ENCODE data around the gene PLGLB2.
"Not testable (repeated sequence)": the region's sequence is repeated elsewhere in the genome, so short reads cannot be mapped to it uniquely, and the experiment has no call there.

The PLGLB2 gene

GRCh38 chr2:87748524-87748923, 637 bp downstream of the PLGLB2 start:
- not testable (repeated sequence) for H3K27me3 ChIP-seq (ENCODE audit: control insufficient read depth in 1 of 2, insufficient read depth in 1 of 2, low read length in 2 of 2); H3K23ac ChIP-seq (ENCODE audit: low read length in 2 of 2); H3K27ac ChIP-seq (ENCODE audit: low read length, poor library complexity, severe bottlenecking); H3K14ac ChIP-seq (ENCODE audit: low read length in 2 of 2); H4K8ac ChIP-seq (ENCODE audit: low read length); DNase-seq; H2BK120ac ChIP-seq (ENCODE audit: low read depth, low read length); H3K9me3 ChIP-seq (ENCODE audit: control insufficient read depth, low read length); H4K91ac ChIP-seq (ENCODE audit: low read length); H3K9ac ChIP-seq (ENCODE audit: low read length); H3K4ac ChIP-seq (ENCODE audit: low read depth in 1 of 2, low read length in 2 of 2); H3K4me3 ChIP-seq (ENCODE audit: insufficient read depth in 1 of 2, low read depth in 1 of 2, low read length in 2 of 2); H2BK15ac ChIP-seq (ENCODE audit: low read depth, poor library complexity, severe bottlenecking); H3K36me3 ChIP-seq (ENCODE audit: control insufficient read depth in 1 of 2, insufficient read depth in 2 of 2, low read depth in 1 of 2, low read length in 2 of 2); H2AFZ ChIP-seq (ENCODE audit: low read depth, low read length); H2AK5ac ChIP-seq (ENCODE audit: low read length, severe bottlenecking); H3K79me1 ChIP-seq (replicated peaks; ENCODE audit: low read length, poor library complexity, severe bottlenecking); H2BK5ac ChIP-seq (ENCODE audit: low read depth, low read length, poor library complexity, severe bottlenecking); H2BK12ac ChIP-seq (ENCODE audit: low read length in 2 of 2); H3K18ac ChIP-seq (ENCODE audit: low read depth in 1 of 2, low read length in 2 of 2); H3K4me1 ChIP-seq (ENCODE audit: control insufficient read depth, insufficient read depth, low read depth, low read length); H3K4me2 ChIP-seq (ENCODE audit: low read length, poor library complexity, severe bottlenecking)
- no CpG with 5 or more reads among the region's 8 CpGs for WGBS

- not testable (repeated sequence) for H2BK12ac ChIP-seq (ENCODE audit: low read length in 2 of 2); H3K79me1 ChIP-seq (replicated peaks; ENCODE audit: low read length, poor library complexity, severe bottlenecking); H3K27me3 ChIP-seq (ENCODE audit: control insufficient read depth in 1 of 2, insufficient read depth in 1 of 2, low read length in 2 of 2); H3K4ac ChIP-seq (ENCODE audit: low read depth in 1 of 2, low read length in 2 of 2); H3K4me3 ChIP-seq (ENCODE audit: insufficient read depth in 1 of 2, low read depth in 1 of 2, low read length in 2 of 2); H3K9me3 ChIP-seq (ENCODE audit: control insufficient read depth, low read length); H4K8ac ChIP-seq (ENCODE audit: low read length); H2AK5ac ChIP-seq (ENCODE audit: low read length, severe bottlenecking); H3K14ac ChIP-seq (ENCODE audit: low read length in 2 of 2); H3K4me2 ChIP-seq (ENCODE audit: low read length, poor library complexity, severe bottlenecking); H2BK5ac ChIP-seq (ENCODE audit: low read depth, low read length, poor library complexity, severe bottlenecking); H3K18ac ChIP-seq (ENCODE audit: low read depth in 1 of 2, low read length in 2 of 2); H2BK120ac ChIP-seq (ENCODE audit: low read depth, low read length); H3K4me1 ChIP-seq (ENCODE audit: control insufficient read depth, insufficient read depth, low read depth, low read length); H3K9ac ChIP-seq (ENCODE audit: low read length); H2AFZ ChIP-seq (ENCODE audit: low read depth, low read length); DNase-seq; H3K36me3 ChIP-seq (ENCODE audit: control insufficient read depth in 1 of 2, insufficient read depth in 2 of 2, low read depth in 1 of 2, low read length in 2 of 2); H3K27ac ChIP-seq (ENCODE audit: low read length, poor library complexity, severe bottlenecking); H3K23ac ChIP-seq (ENCODE audit: low read length in 2 of 2); H4K91ac ChIP-seq (ENCODE audit: low read length); H2BK15ac ChIP-seq (ENCODE audit: low read depth, poor library complexity, severe bottlenecking)
- no CpG with 5 or more reads among the region's 11 CpGs for WGBS
Measured at GRCh38 chr2:87750560-87750959, 2.7 kb downstream of the PLGLB2 start.

GRCh38 chr2:87754759-87755158, 6.9 kb downstream of the PLGLB2 start:
- not testable (repeated sequence) for H3K4ac ChIP-seq (ENCODE audit: low read depth in 1 of 2, low read length in 2 of 2); H3K36me3 ChIP-seq (ENCODE audit: control insufficient read depth in 1 of 2, insufficient read depth in 2 of 2, low read depth in 1 of 2, low read length in 2 of 2); H3K4me1 ChIP-seq (ENCODE audit: control insufficient read depth, insufficient read depth, low read depth, low read length); H3K18ac ChIP-seq (ENCODE audit: low read depth in 1 of 2, low read length in 2 of 2); H3K23ac ChIP-seq (ENCODE audit: low read length in 2 of 2); H2BK5ac ChIP-seq (ENCODE audit: low read depth, low read length, poor library complexity, severe bottlenecking); H2BK120ac ChIP-seq (ENCODE audit: low read depth, low read length); H3K9me3 ChIP-seq (ENCODE audit: control insufficient read depth, low read length); H2AFZ ChIP-seq (ENCODE audit: low read depth, low read length); H3K79me1 ChIP-seq (replicated peaks; ENCODE audit: low read length, poor library complexity, severe bottlenecking); H3K4me2 ChIP-seq (ENCODE audit: low read length, poor library complexity, severe bottlenecking); H3K27ac ChIP-seq (ENCODE audit: low read length, poor library complexity, severe bottlenecking); H3K14ac ChIP-seq (ENCODE audit: low read length in 2 of 2); H4K91ac ChIP-seq (ENCODE audit: low read length); H3K27me3 ChIP-seq (ENCODE audit: control insufficient read depth in 1 of 2, insufficient read depth in 1 of 2, low read length in 2 of 2); H3K9ac ChIP-seq (ENCODE audit: low read length); DNase-seq; H2BK12ac ChIP-seq (ENCODE audit: low read length in 2 of 2); H2AK5ac ChIP-seq (ENCODE audit: low read length, severe bottlenecking); H2BK15ac ChIP-seq (ENCODE audit: low read depth, poor library complexity, severe bottlenecking); H4K8ac ChIP-seq (ENCODE audit: low read length); H3K4me3 ChIP-seq (ENCODE audit: insufficient read depth in 1 of 2, low read depth in 1 of 2, low read length in 2 of 2)
- no CpG with 5 or more reads among the region's 4 CpGs for WGBS

Measured in mesenchymal stem cell (in vitro differentiated cells and primary cell).